ENCODE measurements around the gene EPAS1.

EPAS1 gene

DNA sequence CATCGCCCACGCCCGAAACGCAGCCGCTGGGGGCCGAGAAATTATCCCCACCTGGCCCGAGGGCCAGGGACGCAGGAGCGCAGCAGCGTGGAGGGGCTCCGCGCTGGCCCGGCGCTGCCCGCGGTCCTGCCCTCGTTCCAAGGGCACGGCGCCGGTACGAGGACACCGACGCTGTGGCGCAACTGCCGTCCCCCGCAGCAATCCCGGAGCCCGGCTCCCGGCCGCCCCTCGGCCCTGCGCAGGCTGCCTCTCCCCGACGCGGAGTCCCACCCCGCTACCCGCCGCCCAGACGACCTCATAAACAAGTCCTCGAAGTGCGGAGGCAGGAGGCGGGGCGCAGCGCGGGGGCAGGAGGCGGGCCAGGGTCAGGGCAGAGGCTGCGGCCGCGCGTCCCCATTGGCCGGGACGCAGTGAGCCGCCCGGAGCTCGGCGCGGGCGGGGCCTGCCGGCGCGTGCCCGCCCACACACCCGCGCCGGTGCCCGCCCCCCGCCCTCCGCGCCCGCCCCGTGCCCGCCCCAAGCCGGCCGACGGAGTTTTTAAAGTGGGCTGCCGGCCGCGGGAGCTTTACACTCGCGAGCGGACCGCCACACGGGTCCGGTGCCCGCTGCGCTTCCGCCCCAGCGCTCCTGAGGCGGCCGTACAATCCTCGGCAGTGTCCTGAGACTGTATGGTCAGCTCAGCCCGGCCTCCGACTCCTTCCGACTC, at the start of gene EPAS1:
TSS of gene EPAS1 (plus strand) at position 568 of the 706 bp plus-strand sequence. CDS start 505 bp downstream, outside the sequence.
- peak; percentile 68 to 76 for DNase-seq

- no peak for DNase-seq
Measured at GRCh38 chr2:46248171-46248570, 49.0 kb upstream of the EPAS1 start.

GRCh38 chr2:46249654-46250053, 47.6 kb upstream of the EPAS1 start:
- no peak for DNase-seq

DNA sequence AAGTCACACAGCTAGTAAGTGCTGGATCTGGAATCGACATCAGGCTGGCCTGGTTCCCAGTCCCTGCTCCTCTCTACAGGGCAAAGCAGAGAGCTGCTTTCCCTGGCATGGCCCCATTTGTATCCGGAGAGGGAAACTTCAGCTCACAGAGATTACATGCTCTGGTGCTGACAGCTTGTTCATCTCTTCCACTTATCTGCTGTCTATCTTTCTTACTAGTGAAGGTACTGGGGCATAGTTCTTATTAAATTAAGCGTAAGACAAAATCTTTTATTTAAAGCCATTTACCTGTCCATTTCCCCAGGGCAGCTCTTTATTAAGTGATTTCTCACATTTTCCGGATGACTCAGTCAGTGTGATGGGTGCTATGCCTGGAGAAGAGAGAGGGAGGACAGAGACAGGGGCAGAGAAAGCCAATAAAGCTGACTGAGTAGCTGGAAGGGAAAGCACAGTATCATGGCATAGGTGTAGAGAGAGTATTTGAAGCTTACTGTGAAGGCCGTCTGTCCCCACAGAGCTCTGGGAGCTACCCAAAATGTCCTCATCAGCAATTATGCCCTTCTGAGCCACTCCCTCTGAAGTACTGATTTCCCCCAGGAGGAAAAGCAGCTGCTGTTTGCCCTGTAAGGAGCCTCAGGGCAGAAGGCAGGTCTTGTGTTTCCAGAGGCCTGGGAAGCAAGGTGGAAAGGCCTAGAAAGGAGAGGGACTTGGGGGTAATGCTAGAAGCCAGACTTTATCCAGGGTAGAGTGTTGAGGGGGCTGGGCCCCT, 44.1 kb upstream of the EPAS1 start:
- DNase-seq: no peak

DNA sequence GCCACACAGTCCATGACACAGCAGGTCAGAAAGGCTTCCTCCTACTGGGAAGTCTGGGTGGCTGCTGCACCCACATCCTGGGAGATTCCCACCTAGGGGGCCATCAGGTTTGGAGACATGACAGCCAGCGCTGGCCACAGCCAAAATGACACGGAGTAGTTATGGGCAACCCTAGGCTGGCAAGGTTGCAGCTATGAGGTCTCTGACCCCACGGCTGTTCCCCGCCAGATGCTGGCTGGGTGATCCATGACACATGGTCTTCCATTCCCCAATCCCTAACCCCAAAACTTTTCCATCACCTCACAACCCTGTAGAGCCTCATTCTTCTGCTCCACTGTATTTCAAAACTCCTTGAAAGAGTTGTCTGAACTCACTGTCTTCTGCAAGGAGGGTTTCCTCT, 42.7 kb upstream of the EPAS1 start:
- no peak for DNase-seq

GRCh38 chr2:46256563-46257142, 40.6 kb upstream of the EPAS1 start:
- DNase-seq: no peak

DNA sequence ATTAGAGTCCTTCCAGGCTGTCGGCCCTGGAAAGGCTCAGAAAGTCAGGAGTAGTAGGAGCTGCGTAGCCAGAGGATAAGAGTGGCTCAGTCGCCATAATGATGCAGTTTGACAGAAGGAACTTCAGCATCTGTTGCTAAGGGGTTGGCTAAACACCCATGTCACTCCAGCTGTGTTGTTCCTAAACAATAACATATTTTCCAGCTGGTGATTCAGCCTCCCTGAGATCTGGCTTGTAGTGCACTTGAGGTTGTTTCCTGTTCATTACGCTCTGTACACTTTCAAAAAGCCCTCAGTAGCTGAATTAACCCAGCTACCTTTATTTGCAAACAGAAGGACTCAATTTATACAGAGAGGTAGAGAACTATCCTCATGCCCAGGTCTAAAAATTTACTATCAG, 39.7 kb upstream of the EPAS1 start:
- DNase-seq: no peak

DNA sequence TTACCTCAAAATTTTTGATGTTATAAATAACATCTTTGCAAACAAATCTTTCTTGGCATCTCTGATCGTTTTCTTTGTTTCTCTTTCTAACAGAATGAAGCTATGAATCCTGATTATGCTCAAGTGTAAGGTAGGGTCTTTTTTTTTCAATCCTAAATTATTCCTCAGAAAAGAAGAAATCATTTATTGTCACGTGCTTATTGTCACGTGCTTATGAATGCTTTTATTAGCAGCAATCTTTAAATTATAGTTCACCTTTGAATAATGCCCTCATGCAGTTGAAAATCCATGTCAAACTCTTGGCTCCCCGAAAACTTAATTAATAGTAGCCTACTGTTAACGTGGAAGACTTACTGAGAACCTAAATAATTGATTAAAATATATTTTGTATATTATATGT, 39.2 kb upstream of the EPAS1 start:
- DNase-seq: no peak

- no peak for DNase-seq
Measured at GRCh38 chr2:46258937-46259776, 38.0 kb upstream of the EPAS1 start.

- no peak for DNase-seq
Measured at GRCh38 chr2:46259777-46260168, 37.4 kb upstream of the EPAS1 start.

- no peak for DNase-seq
Measured at GRCh38 chr2:46260305-46260704, 36.9 kb upstream of the EPAS1 start.

- no peak for DNase-seq
Measured at GRCh38 chr2:46262248-46262938, 34.8 kb upstream of the EPAS1 start.

DNA sequence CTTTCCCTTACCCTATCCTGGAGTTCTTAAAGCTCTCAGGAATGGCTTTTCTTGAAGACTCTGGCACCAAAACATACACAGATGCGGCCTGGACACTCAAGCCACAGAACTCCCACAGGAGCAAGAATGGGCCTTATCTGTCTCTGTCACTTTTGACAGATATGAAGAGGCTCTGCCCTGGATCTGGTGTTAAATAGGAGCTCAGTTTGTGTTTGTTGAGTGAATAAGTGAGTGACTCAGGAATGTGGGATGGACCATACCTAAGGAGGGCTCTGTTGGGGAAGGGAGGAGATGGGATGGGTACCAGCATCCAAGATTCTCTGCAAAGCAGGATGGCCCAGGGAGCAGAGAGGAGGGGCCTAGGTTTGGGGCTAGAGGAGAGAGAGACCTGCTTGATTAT, 33.9 kb upstream of the EPAS1 start:
- no peak for DNase-seq

DNA sequence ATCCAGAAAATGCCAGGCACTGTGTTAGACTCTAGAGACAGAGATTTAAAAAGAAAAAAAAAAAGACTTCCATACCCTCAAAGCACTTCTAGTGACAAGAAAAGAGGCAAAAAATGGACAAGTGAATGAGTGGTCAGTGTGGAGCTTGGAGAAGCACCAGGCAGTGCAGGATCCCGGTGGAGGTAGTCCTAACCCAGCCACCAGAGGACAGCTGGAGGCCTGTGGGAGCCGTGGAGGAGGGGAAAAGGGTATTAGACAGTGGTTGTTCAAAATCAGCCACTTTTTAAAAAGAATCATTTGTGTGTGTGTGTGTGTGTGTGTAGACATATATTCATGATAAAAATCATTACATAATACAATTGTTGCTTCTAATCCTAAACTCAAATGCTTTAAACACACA, 32.8 kb upstream of the EPAS1 start:
- no peak for DNase-seq

DNA sequence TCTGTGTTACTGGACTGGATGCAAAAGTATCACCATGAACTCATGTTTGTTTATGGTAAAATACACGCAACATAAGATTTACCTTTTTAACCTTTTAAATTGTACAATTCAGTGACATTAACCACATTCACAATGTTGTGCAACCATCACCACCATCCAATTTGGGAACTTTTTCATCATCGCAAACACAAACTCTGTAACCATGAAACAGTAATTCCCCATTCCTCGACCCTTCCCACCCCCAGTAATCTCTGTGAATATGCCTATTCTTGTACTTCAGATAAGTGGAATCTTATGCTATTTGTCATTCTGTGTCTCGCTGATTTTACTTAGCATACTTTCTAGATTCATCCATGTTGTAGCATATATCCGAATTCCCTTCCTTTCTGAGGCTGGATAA, 31.1 kb upstream of the EPAS1 start:
- DNase-seq: no peak

DNA sequence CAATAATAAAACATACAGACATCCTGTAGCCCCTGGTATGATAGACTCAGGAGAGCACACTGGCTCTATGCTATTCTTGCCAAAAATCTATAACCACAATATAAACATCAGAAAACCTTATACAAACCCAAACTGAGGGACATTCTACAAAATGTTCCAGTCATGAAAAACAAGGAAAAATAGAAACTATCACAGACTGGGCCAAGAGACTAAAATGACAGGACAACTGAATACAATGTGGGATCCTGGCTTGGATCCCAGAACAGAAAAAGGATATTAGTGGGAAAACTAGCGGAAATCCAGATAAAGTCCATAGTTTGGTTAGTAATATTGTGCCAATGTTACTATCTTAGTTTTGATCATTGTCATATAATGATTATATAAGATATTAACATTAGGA, 29.6 kb upstream of the EPAS1 start:
- no peak for DNase-seq

DNA sequence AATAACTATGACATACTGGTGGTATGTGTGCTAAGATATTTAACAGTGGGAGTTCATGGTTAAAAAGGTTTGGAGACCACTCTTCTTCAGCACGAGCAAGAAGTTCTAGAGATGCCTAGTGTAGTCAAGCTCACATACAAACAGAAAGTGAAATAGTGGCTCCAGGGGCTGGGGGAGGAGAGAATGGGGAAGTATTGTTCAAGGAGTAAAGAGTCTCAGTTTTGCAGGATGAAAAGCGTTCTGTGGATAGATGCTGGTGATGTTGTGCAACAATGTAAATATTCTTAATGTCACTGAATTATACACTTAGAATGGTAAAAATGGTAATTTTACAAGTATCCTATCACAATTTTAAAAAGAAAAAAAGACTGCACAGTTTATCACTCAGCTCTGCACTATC, 29.0 kb upstream of the EPAS1 start:
- DNase-seq: no peak

DNA sequence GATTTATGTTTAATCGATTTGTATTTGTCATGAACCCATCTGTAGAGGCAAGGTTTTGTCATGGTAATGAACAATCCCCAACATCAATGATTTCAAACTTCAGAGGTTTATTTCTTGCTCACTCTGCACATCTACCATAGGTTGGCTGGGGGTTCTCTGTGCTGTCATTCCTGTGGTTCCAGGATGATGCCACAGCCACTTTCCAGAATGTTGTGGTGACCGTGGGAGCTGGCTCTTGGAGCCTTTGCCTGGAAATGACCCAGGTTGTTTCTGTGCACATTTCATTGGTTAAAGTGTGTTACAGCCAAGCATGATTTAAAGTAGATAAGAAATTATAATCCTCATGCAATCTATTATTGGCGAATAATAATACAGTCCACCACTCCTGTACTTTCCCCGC, 28.2 kb upstream of the EPAS1 start:
- no peak for DNase-seq

GRCh38 chr2:46269544-46270273, 27.5 kb upstream of the EPAS1 start:
- DNase-seq: no peak

DNA sequence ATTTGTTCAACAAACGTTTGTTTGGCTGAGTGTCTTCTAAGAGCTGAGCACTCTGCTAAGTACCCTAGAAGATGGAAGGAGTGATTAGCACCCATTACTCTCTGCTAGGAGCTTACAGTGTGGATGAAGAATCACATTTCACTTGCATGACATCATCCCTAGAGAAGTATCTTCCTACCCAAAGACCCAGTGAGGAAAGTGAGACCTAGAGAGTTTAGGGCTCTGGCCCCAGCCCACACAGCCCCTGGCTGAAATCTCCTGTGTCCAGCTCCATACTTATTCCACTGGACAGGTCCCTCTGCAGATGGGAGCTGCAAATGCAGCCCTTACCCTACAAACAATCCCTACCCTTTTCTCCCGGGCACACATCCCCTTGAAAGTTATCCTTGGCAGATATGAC, 26.8 kb upstream of the EPAS1 start:
- no peak for DNase-seq

GRCh38 chr2:46273225-46273863, 23.9 kb upstream of the EPAS1 start:
- no peak for DNase-seq
